GM23338 (cell line): ENCODE data around the gene PPP1R3F. TPM values are rescaled to one million over a fixed set of nuclear protein-coding genes. Genes with fewer than 3 reads are reported as not detected.

Experiments
- ATAC-seq: fragments of 200-7000 bp; cut with Tn5 transposase; 3 replicates; pipeline ENCODE4 v1.9.1; 2020
- DNase-seq: peaks from one replicate; pipeline ENCODE4 v3.0.0-alpha.2; 2015; ENCODE audit warnings: low spot score
- H2AFZ ChIP-seq: fragments of 200-600 bp; sonication (generic); 2 replicates; pipeline ENCODE4 v1.8.0; 2016; ENCODE audit warnings: antibody characterized with exemption, mild to moderate bottlenecking, moderate library complexity
- H3F3A ChIP-seq: fragments of 200-600 bp; sonication (generic); replicated peaks from 2 replicates; pipeline ENCODE4 v1.8.0; 2017; ENCODE audit warnings: antibody characterized with exemption, mixed run types, low read depth
- H3K27ac ChIP-seq: fragments of 200-600 bp; sonication (generic); 2 replicates; pipeline ENCODE4 v1.6.1; 2016; ENCODE audit warnings: low read depth
- H3K27me3 ChIP-seq: fragments of 200-600 bp; sonication (generic); 2 replicates; pipeline ENCODE4 v1.8.0; 2016; ENCODE audit warnings: mild to moderate bottlenecking, mixed run types, moderate library complexity; ENCODE audit not compliant: insufficient read depth
- H3K36me3 ChIP-seq: fragments of 200-600 bp; sonication (generic); 2 replicates; pipeline ENCODE4 v1.8.0; 2016; ENCODE audit warnings: mild to moderate bottlenecking; ENCODE audit not compliant: insufficient read depth
- H3K4me1 ChIP-seq: fragments of 200-600 bp; sonication (generic); 2 replicates; pipeline ENCODE4 v1.8.0; 2016; ENCODE audit warnings: mild to moderate bottlenecking, moderate library complexity; ENCODE audit not compliant: insufficient read depth
- H3K4me2 ChIP-seq: fragments of 200-600 bp; sonication (generic); 2 replicates; pipeline ENCODE4 v1.7.1; 2017; ENCODE audit warnings: mixed run types
- H3K4me3 ChIP-seq: fragments of 200-600 bp; sonication (generic); 2 replicates; pipeline ENCODE4 v1.6.1; 2016; ENCODE audit warnings: mixed run types
- H3K79me2 ChIP-seq: fragments of 200-600 bp; sonication (generic); replicated peaks from 2 replicates; pipeline ENCODE4 v1.8.0; 2017; ENCODE audit warnings: mild to moderate bottlenecking; ENCODE audit not compliant: insufficient read depth
- H3K9me2 ChIP-seq: fragments of 200-600 bp; sonication (generic); 2 replicates; pipeline ENCODE4 v1.8.0; 2017; ENCODE audit not compliant: insufficient read depth
- H4K20me1 ChIP-seq: fragments of 200-600 bp; sonication (generic); replicated peaks from 2 replicates; pipeline ENCODE4 v1.8.0; 2017; ENCODE audit warnings: mild to moderate bottlenecking; ENCODE audit not compliant: insufficient read depth
- H3K27ac Mint-ChIP-seq: 2 replicates; pipeline ENCODE4 v1.8.0; 2020; ENCODE audit warnings: inconsistent platforms, mild to moderate bottlenecking, moderate library complexity, mixed read lengths
- H3K27me3 Mint-ChIP-seq: 3 replicates; pipeline ENCODE4 v1.8.0; 2022; ENCODE audit warnings: low read depth, mild to moderate bottlenecking, moderate library complexity, mixed read lengths, inconsistent platforms; ENCODE audit not compliant: insufficient read depth, poor library complexity
- H3K36me3 Mint-ChIP-seq: 3 replicates; pipeline ENCODE4 v1.8.0; 2021; ENCODE audit warnings: low read depth, mild to moderate bottlenecking, inconsistent platforms, moderate library complexity, mixed read lengths
- H3K4me1 Mint-ChIP-seq: 3 replicates; pipeline ENCODE4 v1.8.0; 2020; ENCODE audit warnings: mild to moderate bottlenecking, inconsistent platforms, mixed read lengths
- H3K4me3 Mint-ChIP-seq: 3 replicates; pipeline ENCODE4 v1.8.0; 2021; ENCODE audit warnings: moderate library complexity, mild to moderate bottlenecking, inconsistent platforms, mixed read lengths
- H3K9me3 Mint-ChIP-seq: 3 replicates; pipeline ENCODE4 v1.8.0; 2020; ENCODE audit warnings: moderate library complexity, mild to moderate bottlenecking, inconsistent platforms, mixed read lengths
- CTCF ChIP-seq, 2 experiments: fragments of 200-600 bp in 1 of 2; sonication (generic) in 1 of 2; conservative IDR thresholded peaks; 2 replicates each; pipeline versions ENCODE4 v1.5.1 to v1.6.1; 2016 to 2017; ENCODE audit warnings: antibody characterized with exemption in 2 of 2, low read depth in 2 of 2, mild to moderate bottlenecking in 2 of 2, moderate library complexity in 1 of 2
- NANOG ChIP-seq: IDR thresholded peaks from 2 replicates; pipeline ENCODE4 v1.6.1; 2016; ENCODE audit warnings: antibody characterized with exemption, borderline replicate concordance
- POLR2AphosphoS5 ChIP-seq: IDR thresholded peaks from 2 replicates; pipeline ENCODE4 v1.6.1; 2016; ENCODE audit warnings: antibody characterized with exemption, low read depth
- ZNF114 ChIP-seq: fragments of 250-450 bp; sonication (Bioruptor Pico); IDR thresholded peaks from 2 replicates; pipeline ENCODE4 v1.5.0; 2020; ENCODE audit warnings: mild to moderate bottlenecking, moderate library complexity
- ZNF331 ChIP-seq: fragments of 250-450 bp; sonication (Bioruptor Pico); IDR thresholded peaks from 2 replicates; pipeline ENCODE4 v1.5.0; 2020; ENCODE audit warnings: low read depth, mild to moderate bottlenecking, moderate library complexity
- ZNF462 ChIP-seq: fragments of 250-450 bp; sonication (Bioruptor Pico); IDR thresholded peaks from 2 replicates; pipeline ENCODE4 v1.5.0; 2020; ENCODE audit warnings: mild to moderate bottlenecking, moderate library complexity
- polyA plus RNA-seq: library from polyadenylated mRNA; unstranded; fragments of >200 nt; fragmentation: Nextera tagmentation; extraction: Ambion mirVana; gene quantifications from 2 replicates; pipeline ENCODE4 v1.2.1, GENCODE V29; 2016
- total RNA-seq: library from RNA; depleted of rRNA; stranded (reverse); fragments of >200 nt; shearing (Covaris generic); gene quantifications from 2 replicates; pipeline ENCODE4 v1.2.3, GENCODE V29; 2014

PPP1R3F gene
- total and polyA plus RNA-seq, 2 experiments from 2014 or later, result 3.1 to 11.3 TPM

- Histone ChIP-seq H3K4me3 (no peak within 1 kb of the TSS), H3K36me3 (no peaks in the 10 kb centered on the region), H3K9me2 (no peaks in the 10 kb centered on the region), H4K20me1 (no peaks in the 10 kb centered on the region), H2AFZ (no peak within 1 kb of the TSS), H3K79me2 (no peaks in the 10 kb centered on the region), H3K4me1 (no peaks in the 10 kb centered on the region), H3K4me2 (no peak within 1 kb of the TSS), H3F3A (no peaks in the 10 kb centered on the region), H3K27me3 (no peaks in the 10 kb centered on the region), H3K27ac (no peak within 1 kb of the TSS)
- H3K4me3 Mint-ChIP-seq, result no peak within 1 kb of the TSS
- H3K27ac Mint-ChIP-seq, result no peak within 1 kb of the TSS
- H3K36me3 Mint-ChIP-seq, result no peaks in the 10 kb centered on the region
- no peaks in the 10 kb centered on the region for H3K9me3 Mint-ChIP-seq
- peaks cover 1% of the 10 kb centered on the region for H3K27me3 Mint-ChIP-seq
- peaks cover 8% of the 10 kb centered on the region; the same call in 1 of the 3 replicates for H3K4me1 Mint-ChIP-seq
- TF ChIP-seq CTCF (conservative IDR thresholded peaks at IDR 0.05; ENCODE audit: low read depth in 2 of 2), result no peak
- TF ChIP-seq ZNF114 (CRISPR knock-in tag), result no peak
- TF ChIP-seq ZNF331, result no peak
- no peak for TF ChIP-seq ZNF462
- TF ChIP-seq POLR2AphosphoS5, result no peak
- no peak for TF ChIP-seq NANOG
- ATAC-seq, result no peak
- DNase-seq, result no peak
Measured at GRCh38 chrX:49233176-49233575, 36.4 kb upstream of the PPP1R3F start, which contains the start of gene CACNA1F. TSS of gene CACNA1F (minus strand) at chrX:49233340. CDS start at chrX:49233309, 31 bp downstream.
